NCI-H146 treated with DMSO at 0.1 percent for 48 hours (cell line): Measurements from ENCODE around the gene MAGI1.

Source experiments
- DNase-seq: peaks from one replicate; lab custom pipeline; 2025; ENCODE audit not compliant: unreplicated experiment; lab: John Stamatoyannopoulos, UW

MAGI1 gene

GRCh38 chr3:65975032-65975431 lies 63.7 kb downstream of the MAGI1 start:
- DNase-seq = no peak

- DNase-seq = no peak
These were observed 64.2 kb downstream of the MAGI1 start for GRCh38 chr3:65974509-65974908.

- DNase-seq = no peak
These were observed 66.0 kb downstream of the MAGI1 start for GRCh38 chr3:65972765-65973164.

GRCh38 chr3:65971293-65972252 lies 67.1 kb downstream of the MAGI1 start:
- no peak for DNase-seq

DNA sequence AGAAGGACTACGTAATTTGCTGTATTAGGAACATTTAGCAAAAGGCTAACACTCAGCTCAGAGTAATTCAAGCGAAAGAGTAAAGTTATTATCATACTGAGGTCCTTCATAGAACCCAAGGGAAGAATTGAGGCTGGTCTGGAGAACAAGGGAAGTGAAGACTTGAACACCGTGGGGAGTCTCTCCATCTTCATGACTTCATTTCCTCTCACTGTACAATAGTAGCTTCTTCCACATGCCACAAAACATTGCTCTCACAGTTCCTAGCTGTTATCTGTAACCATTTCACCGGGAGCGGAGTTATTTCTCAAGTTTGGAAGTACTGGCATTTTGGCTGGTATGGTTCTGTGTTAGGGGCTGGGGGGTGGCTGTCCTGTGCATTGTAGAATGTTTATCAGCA lies 69.7 kb downstream of the MAGI1 start:
- DNase-seq = no peak

DNA sequence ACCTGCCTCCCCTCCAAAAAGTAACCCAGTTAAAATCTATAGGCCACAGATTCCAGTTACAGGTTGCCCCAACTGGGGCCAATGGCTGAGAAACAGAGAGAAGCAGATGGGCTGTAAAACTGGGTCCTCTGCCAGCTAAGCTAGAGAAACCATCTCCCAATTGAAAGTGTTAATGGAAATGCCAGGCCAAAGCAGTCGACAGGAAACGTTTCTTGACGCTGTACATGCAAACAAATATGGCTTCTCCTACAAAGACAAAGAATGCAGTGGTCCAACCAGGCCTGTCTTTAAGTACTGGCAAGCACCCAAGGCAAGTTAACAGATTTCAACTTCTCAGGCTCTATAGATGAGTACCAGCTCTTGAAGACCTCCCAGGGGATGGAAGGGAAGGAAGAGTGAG lies 71.3 kb downstream of the MAGI1 start:
- DNase-seq = no peak

- DNase-seq = no peak
These were observed 73.9 kb downstream of the MAGI1 start for GRCh38 chr3:65964838-65965237.

GRCh38 chr3:65963787-65964677 lies 74.7 kb downstream of the MAGI1 start:
- DNase-seq = no peak

- DNase-seq = no peak
These were observed 77.0 kb downstream of the MAGI1 start for GRCh38 chr3:65961733-65962132.

DNA sequence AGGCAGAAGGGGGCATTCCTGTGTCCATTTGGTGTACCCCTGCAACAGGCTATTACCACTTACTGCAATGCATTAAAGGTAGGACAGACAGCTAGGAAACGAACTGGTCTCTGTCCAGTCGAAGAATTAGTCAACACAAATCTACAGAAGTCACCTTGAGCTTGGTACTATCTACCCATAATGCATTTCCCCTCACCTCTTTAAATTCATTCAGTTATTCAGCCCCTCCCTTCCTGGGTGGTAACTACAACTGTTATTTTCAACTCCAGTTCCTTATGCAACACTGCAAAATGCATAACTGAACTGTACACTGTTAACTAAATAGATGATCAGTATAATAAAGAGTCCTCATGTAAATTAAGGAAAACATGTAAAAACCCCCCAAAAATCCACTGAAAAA lies 77.6 kb downstream of the MAGI1 start:
- no peak for DNase-seq

DNA sequence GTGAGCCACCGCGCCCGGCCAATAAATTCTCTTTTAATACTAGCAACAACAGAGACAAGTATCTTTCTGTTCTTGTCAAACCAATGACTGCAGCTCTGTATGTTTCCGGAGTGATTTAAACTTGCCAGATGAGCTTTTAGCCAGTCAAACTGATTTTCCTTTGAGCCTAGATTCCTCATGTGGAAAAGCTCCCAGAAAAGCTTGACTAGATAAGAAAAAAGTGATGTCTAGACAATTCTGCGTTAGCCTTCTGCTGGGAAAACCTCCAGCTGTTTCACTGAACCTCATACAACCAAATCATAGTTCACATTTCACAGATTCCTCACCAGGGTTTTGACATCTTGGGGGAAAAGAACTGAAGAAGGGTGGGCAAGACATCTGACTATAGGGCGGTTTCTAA lies 78.6 kb downstream of the MAGI1 start:
- no peak for DNase-seq

DNA sequence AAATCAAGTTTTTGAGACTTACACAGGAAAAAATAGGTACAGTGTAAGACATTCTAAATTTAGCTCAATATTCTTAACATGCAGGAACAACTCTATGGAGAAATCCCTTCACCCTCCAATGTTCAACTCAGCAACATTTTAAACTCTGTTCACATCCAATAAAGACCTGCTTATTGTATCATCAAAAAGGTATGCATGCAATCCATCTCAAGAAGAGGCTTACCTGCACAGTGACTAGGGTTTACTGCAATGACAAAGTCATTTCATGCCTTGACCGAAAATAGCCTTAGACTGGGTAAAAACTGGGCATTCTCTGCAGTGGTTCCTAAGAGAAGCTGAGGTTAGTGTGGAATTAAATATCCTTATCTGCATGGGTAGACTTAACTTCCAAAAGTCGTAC lies 80.5 kb downstream of the MAGI1 start:
- DNase-seq = no peak

DNA sequence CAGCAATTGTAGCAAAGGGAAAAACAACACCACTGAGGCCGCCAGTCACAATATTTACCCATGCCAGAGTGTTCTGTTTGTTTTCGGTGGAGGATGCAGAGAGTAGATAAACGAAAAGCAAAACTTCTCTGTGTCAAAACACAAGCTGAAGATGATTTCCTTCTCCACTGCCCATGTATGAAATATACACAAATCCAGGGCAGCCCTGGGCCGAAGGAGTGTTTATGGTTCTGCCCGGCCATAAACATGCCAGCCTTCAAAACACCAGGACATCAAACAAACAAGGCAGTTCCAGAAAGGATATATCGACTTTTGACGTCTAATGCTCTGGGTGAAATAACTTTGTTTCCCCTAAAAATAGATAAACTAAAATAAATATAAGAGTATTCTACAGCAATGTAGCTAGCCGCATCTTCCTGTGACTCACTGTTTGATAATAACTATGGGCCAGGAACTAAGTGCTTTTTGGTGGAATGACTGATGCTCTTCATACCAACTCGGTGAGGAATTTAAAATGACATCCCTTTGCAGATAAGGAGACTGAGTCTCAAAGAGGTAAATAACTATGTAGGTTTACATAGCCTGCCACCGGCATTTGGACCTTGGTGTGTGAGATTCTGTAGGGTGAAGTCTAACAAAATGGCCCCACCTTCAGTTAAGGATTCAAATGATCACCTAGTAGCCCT lies 82.8 kb downstream of the MAGI1 start:
- no peak for DNase-seq

DNA sequence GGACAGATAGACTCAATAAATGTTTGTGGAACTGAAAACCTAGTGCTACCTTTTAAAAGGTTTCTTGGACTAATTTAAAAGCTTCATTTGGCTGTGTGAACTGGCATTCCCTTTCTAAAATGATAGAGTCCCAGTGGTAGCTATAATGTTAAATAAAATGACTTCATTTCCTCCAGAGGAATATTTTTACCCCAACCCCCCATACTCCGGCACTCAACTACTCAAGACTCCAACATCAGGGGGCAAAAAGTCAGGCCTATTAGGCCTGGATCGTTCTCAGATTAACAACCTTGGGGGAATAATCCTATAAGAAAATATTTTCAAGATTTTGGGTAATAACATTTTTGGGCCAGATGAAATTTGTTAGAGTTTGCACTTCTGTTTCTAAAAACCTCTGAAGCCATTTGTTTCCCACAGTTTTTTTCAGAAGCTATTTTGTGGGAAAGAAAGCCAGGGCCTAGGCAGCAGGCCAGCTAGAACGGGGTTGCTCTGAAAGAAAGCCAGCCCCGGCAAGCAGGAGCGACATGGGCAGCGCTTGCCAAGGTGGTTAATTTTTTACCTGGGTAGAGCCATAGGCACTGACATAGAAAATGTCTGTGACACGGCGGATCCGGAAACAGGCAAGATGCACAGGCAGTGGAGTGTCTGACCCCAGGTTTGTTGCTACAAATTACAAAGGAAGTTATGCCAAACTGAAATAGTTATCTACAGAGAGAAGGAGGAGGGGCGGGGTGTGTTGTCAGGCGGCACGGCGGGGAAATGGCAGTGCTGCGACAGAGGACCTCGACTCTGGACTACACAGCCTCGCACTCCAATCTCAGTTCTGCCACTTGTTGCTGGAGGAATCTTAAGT lies 84.6 kb downstream of the MAGI1 start:
- no peak for DNase-seq

- peak; percentile 78 for DNase-seq
These were observed 85.4 kb downstream of the MAGI1 start for GRCh38 chr3:65953301-65953812.

DNA sequence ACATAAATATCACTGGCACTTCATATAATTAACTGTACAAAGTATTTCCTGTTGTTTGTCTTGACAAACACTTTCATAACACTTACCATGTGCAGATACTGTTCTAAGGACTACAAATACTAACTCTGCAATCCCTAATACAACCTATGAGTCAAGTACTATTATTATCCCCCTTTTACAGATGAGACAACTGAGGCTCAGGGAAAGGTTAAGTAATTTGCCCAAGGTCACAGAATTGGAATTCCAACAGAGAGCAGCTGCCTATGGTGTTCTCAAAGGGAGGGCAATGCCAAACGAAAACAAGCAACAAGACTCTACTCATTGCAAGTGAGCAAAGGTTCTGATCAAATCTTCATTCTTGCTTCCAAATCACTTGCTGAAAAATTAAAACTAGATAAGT lies 85.9 kb downstream of the MAGI1 start:
- DNase-seq = no peak

DNA sequence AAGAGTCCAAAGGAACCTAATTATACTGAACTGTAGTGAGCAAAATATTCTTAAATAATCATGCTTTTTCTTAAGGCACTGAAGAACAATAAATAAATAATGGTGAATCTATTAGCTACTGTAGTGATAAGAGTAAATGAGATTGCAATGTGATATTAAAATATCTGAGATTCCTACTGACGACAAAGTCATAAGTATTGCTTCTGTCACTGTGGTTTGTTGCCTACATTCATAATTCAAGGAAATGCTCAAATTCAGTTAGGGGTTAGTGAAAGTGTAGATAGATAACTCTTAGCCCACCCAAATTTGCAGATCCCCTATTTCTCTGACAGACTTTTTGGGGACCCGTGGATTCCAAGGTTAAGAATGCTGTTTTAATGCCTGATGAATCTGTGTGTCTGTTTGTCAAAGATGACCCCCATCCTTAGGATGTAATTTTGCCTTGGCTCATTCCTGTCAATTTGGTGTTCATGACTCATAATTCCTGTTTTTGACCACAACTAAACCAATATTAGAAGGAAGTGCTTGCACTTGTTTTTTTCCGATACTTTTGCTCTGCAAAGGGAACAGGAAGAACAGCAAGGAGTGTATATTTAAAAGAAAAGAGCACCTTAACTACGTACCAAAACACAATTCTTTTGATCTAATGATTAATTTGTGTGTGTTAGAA lies 86.7 kb downstream of the MAGI1 start:
- DNase-seq = no peak

- DNase-seq = no peak
These were observed 88.1 kb downstream of the MAGI1 start for GRCh38 chr3:65950340-65951326.
